HEK293 (cell line): ENCODE results near the gene FAM89A.

Experiments used
- FEZF1 ChIP-seq: fragments of 450-650 bp; formaldehyde crosslinking; IDR thresholded peaks from 2 replicates; pipeline ENCODE4 v1.5.1; 2016; ENCODE audit warnings: missing biosample characterization, missing genetic modification characterization
- KLF9 ChIP-seq: fragments of 450-650 bp; formaldehyde crosslinking; IDR thresholded peaks from 2 replicates; pipeline ENCODE4 v1.5.1; 2016; ENCODE audit warnings: missing biosample characterization, missing genetic modification characterization, low read depth
- MEIS1 ChIP-seq: sonication (generic); formaldehyde crosslinking; IDR thresholded peaks from 2 replicates; pipeline ENCODE4 v1.8.1; 2022; ENCODE audit warnings: missing genetic modification reagents, mild to moderate bottlenecking, borderline replicate concordance
- PRDM10 ChIP-seq: fragments of 450-650 bp; formaldehyde crosslinking; IDR thresholded peaks from 2 replicates; pipeline ENCODE4 v1.5.1; 2016; ENCODE audit warnings: missing biosample characterization, missing genetic modification characterization
- REPIN1 ChIP-seq: fragments of 450-650 bp; formaldehyde crosslinking; IDR thresholded peaks from 2 replicates; pipeline ENCODE4 v1.5.1; 2017; ENCODE audit warnings: missing biosample characterization, missing genetic modification characterization, low read depth
- ZBTB1 ChIP-seq: fragments of 450-650 bp; formaldehyde crosslinking; IDR thresholded peaks from 2 replicates; pipeline ENCODE4 v1.5.1; 2016; ENCODE audit warnings: missing biosample characterization, missing genetic modification characterization
- ZBTB17 ChIP-seq: fragments of 450-650 bp; formaldehyde crosslinking; IDR thresholded peaks from 2 replicates; pipeline ENCODE4 v1.5.1; 2016; ENCODE audit warnings: missing biosample characterization, missing genetic modification characterization
- ZBTB20 ChIP-seq: fragments of 450-650 bp; formaldehyde crosslinking; IDR thresholded peaks from 2 replicates; pipeline ENCODE4 v1.5.1; 2016; ENCODE audit warnings: missing biosample characterization, missing genetic modification characterization
- ZBTB44 ChIP-seq: fragments of 450-650 bp; IDR thresholded peaks from 2 replicates; pipeline ENCODE4 v1.5.1; 2018; ENCODE audit warnings: missing biosample characterization, mild to moderate bottlenecking, missing genetic modification characterization
- ZNF114 ChIP-seq: fragments of 450-650 bp; formaldehyde crosslinking; IDR thresholded peaks from 2 replicates; pipeline ENCODE4 v1.5.0; 2017; ENCODE audit warnings: missing biosample characterization, missing genetic modification characterization
- ZNF155 ChIP-seq: fragments of 450-650 bp; formaldehyde crosslinking; IDR thresholded peaks from 2 replicates; pipeline ENCODE4 v1.5.1; 2016; ENCODE audit warnings: missing biosample characterization, missing genetic modification characterization
- ZNF169 ChIP-seq: fragments of 450-650 bp; formaldehyde crosslinking; IDR thresholded peaks from 2 replicates; pipeline ENCODE4 v1.5.1; 2016; ENCODE audit warnings: missing biosample characterization, missing genetic modification characterization
- ZNF19 ChIP-seq: fragments of 450-650 bp; formaldehyde crosslinking; IDR thresholded peaks from 2 replicates; pipeline ENCODE4; 2016; ENCODE audit warnings: missing biosample characterization, missing genetic modification characterization, low read depth
- ZNF23 ChIP-seq: fragments of 450-650 bp; formaldehyde crosslinking; IDR thresholded peaks from 2 replicates; pipeline ENCODE4 v1.5.1; 2016; ENCODE audit warnings: missing biosample characterization, missing genetic modification characterization, borderline replicate concordance
- ZNF239 ChIP-seq: fragments of 450-650 bp; formaldehyde crosslinking; IDR thresholded peaks from 2 replicates; pipeline ENCODE4 v1.5.1; 2016; ENCODE audit warnings: missing biosample characterization, missing genetic modification characterization
- ZNF302 ChIP-seq: fragments of 450-650 bp; formaldehyde crosslinking; IDR thresholded peaks from 2 replicates; pipeline ENCODE4 v1.5.1; 2016; ENCODE audit warnings: missing biosample characterization, missing genetic modification characterization, low read depth
- ZNF37A ChIP-seq: fragments of 450-650 bp; IDR thresholded peaks from 2 replicates; pipeline ENCODE4 v1.5.1; 2018; ENCODE audit warnings: missing biosample characterization, missing genetic modification characterization
- ZNF404 ChIP-seq: fragments of 450-650 bp; formaldehyde crosslinking; IDR thresholded peaks from 2 replicates; pipeline ENCODE4 v1.5.1; 2017; ENCODE audit warnings: missing biosample characterization, missing genetic modification characterization
- ZNF433 ChIP-seq: fragments of 450-650 bp; formaldehyde crosslinking; IDR thresholded peaks from 2 replicates; pipeline ENCODE4 v1.5.1; 2016; ENCODE audit warnings: missing biosample characterization, missing genetic modification characterization, low read depth
- ZNF48 ChIP-seq: fragments of 450-650 bp; formaldehyde crosslinking; IDR thresholded peaks from 2 replicates; pipeline ENCODE4 v1.5.1; 2016; ENCODE audit warnings: missing biosample characterization, missing genetic modification characterization
- ZNF510 ChIP-seq: fragments of 450-650 bp; formaldehyde crosslinking; IDR thresholded peaks from 2 replicates; pipeline ENCODE4 v1.5.1; 2018; ENCODE audit warnings: mild to moderate bottlenecking, missing genetic modification characterization, missing biosample characterization; ENCODE audit not compliant: insufficient replicate concordance
- ZNF544 ChIP-seq: fragments of 450-650 bp; formaldehyde crosslinking; IDR thresholded peaks from 2 replicates; pipeline ENCODE4 v1.5.0; 2017; ENCODE audit warnings: missing biosample characterization, missing genetic modification characterization
- ZNF555 ChIP-seq: fragments of 450-650 bp; formaldehyde crosslinking; conservative IDR thresholded peaks from 2 replicates; pipeline ENCODE4 v1.5.1; 2017; ENCODE audit warnings: missing biosample characterization, mild to moderate bottlenecking, missing genetic modification characterization, inconsistent platforms
- ZNF560 ChIP-seq: fragments of 450-650 bp; formaldehyde crosslinking; IDR thresholded peaks from 2 replicates; pipeline ENCODE4 v1.5.1; 2017; ENCODE audit warnings: missing biosample characterization, missing genetic modification characterization, borderline replicate concordance
- ZNF629 ChIP-seq: fragments of 450-650 bp; formaldehyde crosslinking; IDR thresholded peaks from 2 replicates; pipeline ENCODE4 v1.5.1; 2017; ENCODE audit warnings: missing biosample characterization, missing genetic modification characterization
- ZNF639 ChIP-seq: fragments of 450-650 bp; formaldehyde crosslinking; IDR thresholded peaks from 2 replicates; pipeline ENCODE4 v1.5.1; 2016; ENCODE audit warnings: missing biosample characterization, missing genetic modification characterization
- ZNF658 ChIP-seq: fragments of 450-650 bp; formaldehyde crosslinking; IDR thresholded peaks from 2 replicates; pipeline ENCODE4; 2016; ENCODE audit warnings: missing biosample characterization, missing genetic modification characterization
- ZNF776 ChIP-seq: fragments of 450-650 bp; formaldehyde crosslinking; IDR thresholded peaks from 2 replicates; pipeline ENCODE4 v1.5.0; 2017; ENCODE audit warnings: missing biosample characterization, missing genetic modification characterization, borderline replicate concordance
- ZNF785 ChIP-seq: fragments of 450-650 bp; formaldehyde crosslinking; IDR thresholded peaks from 2 replicates; pipeline ENCODE4 v1.5.1; 2016; ENCODE audit warnings: missing biosample characterization, missing genetic modification characterization
- ZNF830 ChIP-seq: fragments of 450-650 bp; IDR thresholded peaks from 2 replicates; pipeline ENCODE4 v1.5.0; 2018; ENCODE audit warnings: missing biosample characterization, missing genetic modification characterization, low read depth, mild to moderate bottlenecking, moderate library complexity
- ZSCAN30 ChIP-seq: fragments of 450-650 bp; IDR thresholded peaks from 2 replicates; pipeline ENCODE4 v1.5.1; 2018; ENCODE audit warnings: missing biosample characterization, mild to moderate bottlenecking, missing genetic modification characterization, moderate library complexity
- TF ChIP-seq, protein P1 (sequence below): fragments of 450-650 bp; formaldehyde crosslinking; IDR thresholded peaks from 2 replicates; pipeline ENCODE4 v1.5.1; 2016; ENCODE audit warnings: missing biosample characterization, missing genetic modification characterization

The FAM89A gene

DNA sequence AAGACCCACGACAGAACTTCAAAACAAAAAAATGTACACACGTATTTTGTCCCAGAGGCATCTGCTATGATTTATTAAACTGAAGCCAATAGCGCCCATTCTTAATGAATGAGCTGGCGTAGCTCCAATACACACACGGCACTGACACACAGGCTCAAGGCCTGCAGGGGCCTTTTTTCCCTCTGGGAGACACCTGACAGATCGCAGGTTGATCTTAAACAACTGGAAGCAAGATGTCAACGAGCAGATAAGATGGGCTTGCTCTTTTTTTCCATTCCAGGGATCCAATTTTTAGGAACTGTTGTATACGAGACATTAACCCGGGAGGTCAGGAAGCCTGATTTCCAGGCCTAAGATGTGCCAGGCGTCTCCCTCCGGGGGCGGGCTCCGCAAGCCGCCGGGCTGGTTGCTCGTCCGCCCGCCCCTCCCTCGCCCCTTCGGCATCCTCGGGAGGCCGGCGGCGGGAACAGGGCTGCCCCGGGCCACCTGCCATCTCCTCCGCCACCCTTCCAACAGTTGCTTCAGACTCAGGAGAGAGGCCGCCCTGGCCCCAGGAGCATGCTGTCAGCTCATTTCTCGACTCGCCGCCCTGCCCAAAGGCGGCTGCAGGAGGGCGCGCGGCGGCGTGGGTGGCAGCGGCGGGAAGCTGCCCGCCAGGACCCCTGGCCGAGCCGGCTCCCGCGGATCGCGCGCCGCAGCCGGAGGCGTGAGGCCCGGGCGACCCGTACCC lies 62.1 kb downstream of the FAM89A start (continued):
- TF ChIP-seq ZNF776 (tag by site-specific recombination) (no peak), ZNF555 (no peak), ZNF239 (no peak), ZNF404 (tag by site-specific recombination) (no peak), ZNF23 (tag by site-specific recombination) (no peak), MEIS1 (CRISPR knock-in tag) (peak; percentile 20; the same call in 1 of the 2 replicates), ZNF302 (tag by site-specific recombination) (no peak), ZNF658 (no peak), ZNF560 (no peak), ZNF37A (tag by site-specific recombination) (no peak), ZNF169 (no peak), ZNF629 (tag by site-specific recombination) (peak; percentile 32; the same call in 1 of the 2 replicates), ZNF433 (tag by site-specific recombination) (no peak), ZNF785 (tag by site-specific recombination) (no peak), KLF9 (tag by site-specific recombination) (no peak; the same call in 1 of the 2 replicates), ZNF19 (no peak), ZNF48 (tag by site-specific recombination) (no peak), ZBTB17 (peak; percentile 91), ZBTB20 (tag by site-specific recombination) (peak; percentile 82), ZNF114 (tag by site-specific recombination) (no peak), PRDM10 (tag by site-specific recombination) (peak; percentile 25; the same call in 1 of the 2 replicates), ZNF639 (tag by site-specific recombination) (no peak; the same call in 1 of the 2 replicates), ZNF155 (no peak), ZNF544 (tag by site-specific recombination) (no peak), ZNF510 (tag by site-specific recombination) (no peak), ZBTB1 (tag by site-specific recombination) (no peak), ZNF830 (tag by site-specific recombination) (no peak), FEZF1 (tag by site-specific recombination) (peak; percentile 80), REPIN1 (tag by site-specific recombination) (no peak), ZSCAN30 (tag by site-specific recombination) (peak; percentile 63), ZBTB44 (no peak)
- TF ChIP-seq, protein P1, sequence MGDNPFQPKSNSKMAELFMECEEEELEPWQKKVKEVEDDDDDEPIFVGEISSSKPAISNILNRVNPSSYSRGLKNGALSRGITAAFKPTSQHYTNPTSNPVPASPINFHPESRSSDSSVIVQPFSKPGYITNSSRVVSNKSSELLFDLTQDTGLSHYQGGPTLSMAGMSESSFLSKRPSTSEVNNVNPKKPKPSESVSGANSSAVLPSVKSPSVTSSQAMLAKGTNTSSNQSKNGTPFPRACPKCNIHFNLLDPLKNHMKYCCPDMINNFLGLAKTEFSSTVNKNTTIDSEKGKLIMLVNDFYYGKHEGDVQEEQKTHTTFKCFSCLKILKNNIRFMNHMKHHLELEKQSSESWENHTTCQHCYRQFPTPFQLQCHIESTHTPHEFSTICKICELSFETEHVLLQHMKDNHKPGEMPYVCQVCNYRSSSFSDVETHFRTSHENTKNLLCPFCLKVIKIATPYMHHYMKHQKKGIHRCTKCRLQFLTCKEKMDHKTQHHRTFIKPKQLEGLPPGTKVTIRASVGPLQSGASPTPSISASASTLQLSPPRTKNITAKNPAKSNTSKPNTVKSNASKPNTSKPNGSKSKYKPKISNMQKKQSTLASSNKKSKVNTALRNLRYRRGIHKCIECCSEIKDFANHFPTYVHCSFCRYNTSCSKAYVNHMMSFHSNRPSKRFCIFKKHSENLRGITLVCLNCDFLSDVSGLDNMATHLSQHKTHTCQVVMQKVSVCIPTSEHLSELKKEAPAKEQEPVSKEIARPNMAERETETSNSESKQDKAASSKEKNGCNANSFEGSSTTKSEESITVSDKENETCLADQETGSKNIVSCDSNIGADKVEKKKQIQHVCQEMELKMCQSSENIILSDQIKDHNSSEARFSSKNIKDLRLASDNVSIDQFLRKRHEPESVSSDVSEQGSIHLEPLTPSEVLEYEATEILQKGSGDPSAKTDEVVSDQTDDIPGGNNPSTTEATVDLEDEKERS (tag by site-specific recombination): no peak
